HG02840 (cell line): ENCODE data around the gene ABCA4.

Experiments used
- ATAC-seq: cut with Tn5 transposase; IDR thresholded peaks from one replicate; pipeline ENCODE4 v1.9.1; 2021; ENCODE audit warnings: mild to moderate bottlenecking, moderate library complexity, moderate number of reproducible peaks; ENCODE audit not compliant: unreplicated experiment, low FRiP score

Gene ABCA4

GRCh38 chr1:94105581-94105952 lies 15.4 kb downstream of the ABCA4 start:
- ATAC-seq: no peak

- no peak for ATAC-seq
Measured at GRCh38 chr1:94104776-94105580, 16.0 kb downstream of the ABCA4 start.

- no peak for ATAC-seq
Measured at GRCh38 chr1:94104127-94104684, 16.7 kb downstream of the ABCA4 start.

GRCh38 chr1:94103608-94104007 lies 17.3 kb downstream of the ABCA4 start:
- ATAC-seq: no peak

- no peak for ATAC-seq
Measured at GRCh38 chr1:94101613-94102525, 19.1 kb downstream of the ABCA4 start.

- no peak for ATAC-seq
Measured at GRCh38 chr1:94100785-94101612, 19.9 kb downstream of the ABCA4 start.

GRCh38 chr1:94100129-94100784 lies 20.7 kb downstream of the ABCA4 start:
- ATAC-seq: no peak

- ATAC-seq: no peak
Measured at GRCh38 chr1:94099303-94099702, 21.6 kb downstream of the ABCA4 start.

- ATAC-seq: no peak
Measured at GRCh38 chr1:94098585-94099111, 22.3 kb downstream of the ABCA4 start.

- ATAC-seq: no peak
Measured at GRCh38 chr1:94096797-94097549, 24.0 kb downstream of the ABCA4 start.

GRCh38 chr1:94095744-94096469 lies 25.0 kb downstream of the ABCA4 start:
- no peak for ATAC-seq

- ATAC-seq: no peak
Measured at GRCh38 chr1:94095112-94095637, 25.8 kb downstream of the ABCA4 start.

- ATAC-seq: no peak
Measured at GRCh38 chr1:94094469-94095111, 26.4 kb downstream of the ABCA4 start.

GRCh38 chr1:94093996-94094395 lies 27.0 kb downstream of the ABCA4 start:
- no peak for ATAC-seq

- no peak for ATAC-seq
Measured at GRCh38 chr1:94093396-94093795, 27.6 kb downstream of the ABCA4 start.

- no peak for ATAC-seq
Measured at GRCh38 chr1:94092210-94092613, 28.7 kb downstream of the ABCA4 start.

- ATAC-seq: no peak
Measured at GRCh38 chr1:94090761-94091160, 30.2 kb downstream of the ABCA4 start.

GRCh38 chr1:94087193-94087592 lies 33.8 kb downstream of the ABCA4 start:
- ATAC-seq: no peak
